ENCODE results near the gene RPS21. TPM values are rescaled to one million over a fixed set of nuclear protein-coding genes. Genes with fewer than 3 reads are reported as not detected.

RPS21 gene
- total and polyA plus RNA-seq, 2 of the 13 experiments (the other 11 are each of a cell fraction or from before 2014, with no cell fraction given), result 2,647 to 11,063 TPM

DNA sequence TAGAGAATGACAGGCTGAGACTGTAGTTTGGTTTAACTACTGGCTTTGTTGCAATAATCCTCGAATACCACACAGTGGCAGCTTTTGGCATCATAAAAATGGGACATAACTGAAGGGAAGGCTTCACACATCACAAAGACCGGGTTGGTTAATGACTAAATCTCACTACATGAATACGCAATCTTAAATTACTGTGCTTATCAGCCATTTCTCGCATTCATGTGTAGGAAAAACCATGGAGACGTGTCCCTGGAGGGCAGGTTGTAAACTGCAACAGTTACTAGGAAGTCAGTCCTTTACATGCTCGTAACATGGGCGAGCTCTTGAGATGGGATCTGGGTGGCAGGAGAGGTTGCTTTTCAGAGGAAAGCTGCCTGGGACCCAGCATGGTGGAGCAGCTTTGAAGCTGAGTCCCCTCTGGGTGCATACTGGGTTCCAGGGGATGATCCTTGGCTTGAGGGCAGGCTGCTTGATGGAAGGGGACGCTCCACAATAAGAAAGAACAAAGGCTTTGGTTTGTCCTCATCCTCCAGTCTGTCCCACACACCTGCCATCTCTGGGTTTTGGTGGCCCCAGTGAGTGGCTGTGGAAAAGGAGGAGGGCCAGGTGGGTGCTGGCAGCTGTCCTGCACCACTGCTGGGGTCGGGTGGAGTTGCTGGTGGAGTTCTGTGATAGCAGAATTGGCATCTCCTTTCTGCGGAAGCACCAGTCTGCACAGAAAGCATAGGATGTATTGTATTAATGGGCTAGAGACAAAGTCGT, 2.1 kb downstream of the RPS21 start (continued):
- TF ChIP-seq, protein P1, sequence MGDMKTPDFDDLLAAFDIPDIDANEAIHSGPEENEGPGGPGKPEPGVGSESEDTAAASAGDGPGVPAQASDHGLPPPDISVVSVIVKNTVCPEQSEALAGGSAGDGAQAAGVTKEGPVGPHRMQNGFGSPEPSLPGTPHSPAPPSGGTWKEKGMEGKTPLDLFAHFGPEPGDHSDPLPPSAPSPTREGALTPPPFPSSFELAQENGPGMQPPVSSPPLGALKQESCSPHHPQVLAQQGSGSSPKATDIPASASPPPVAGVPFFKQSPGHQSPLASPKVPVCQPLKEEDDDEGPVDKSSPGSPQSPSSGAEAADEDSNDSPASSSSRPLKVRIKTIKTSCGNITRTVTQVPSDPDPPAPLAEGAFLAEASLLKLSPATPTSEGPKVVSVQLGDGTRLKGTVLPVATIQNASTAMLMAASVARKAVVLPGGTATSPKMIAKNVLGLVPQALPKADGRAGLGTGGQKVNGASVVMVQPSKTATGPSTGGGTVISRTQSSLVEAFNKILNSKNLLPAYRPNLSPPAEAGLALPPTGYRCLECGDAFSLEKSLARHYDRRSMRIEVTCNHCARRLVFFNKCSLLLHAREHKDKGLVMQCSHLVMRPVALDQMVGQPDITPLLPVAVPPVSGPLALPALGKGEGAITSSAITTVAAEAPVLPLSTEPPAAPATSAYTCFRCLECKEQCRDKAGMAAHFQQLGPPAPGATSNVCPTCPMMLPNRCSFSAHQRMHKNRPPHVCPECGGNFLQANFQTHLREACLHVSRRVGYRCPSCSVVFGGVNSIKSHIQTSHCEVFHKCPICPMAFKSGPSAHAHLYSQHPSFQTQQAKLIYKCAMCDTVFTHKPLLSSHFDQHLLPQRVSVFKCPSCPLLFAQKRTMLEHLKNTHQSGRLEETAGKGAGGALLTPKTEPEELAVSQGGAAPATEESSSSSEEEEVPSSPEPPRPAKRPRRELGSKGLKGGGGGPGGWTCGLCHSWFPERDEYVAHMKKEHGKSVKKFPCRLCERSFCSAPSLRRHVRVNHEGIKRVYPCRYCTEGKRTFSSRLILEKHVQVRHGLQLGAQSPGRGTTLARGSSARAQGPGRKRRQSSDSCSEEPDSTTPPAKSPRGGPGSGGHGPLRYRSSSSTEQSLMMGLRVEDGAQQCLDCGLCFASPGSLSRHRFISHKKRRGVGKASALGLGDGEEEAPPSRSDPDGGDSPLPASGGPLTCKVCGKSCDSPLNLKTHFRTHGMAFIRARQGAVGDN (CRISPR knock-in tag; IDR thresholded peaks at IDR 0.05), result 0 out of 2 replicates have a peak, but pooled peaks have one; percentile 25
- TF ChIP-seq ERF (CRISPR knock-in tag; IDR thresholded peaks at IDR 0.05) (no peak), ZNF367 (CRISPR knock-in tag; IDR thresholded peaks at IDR 0.05; ENCODE audit: borderline replicate concordance) (no peak), ZNF557 (CRISPR knock-in tag; IDR thresholded peaks at IDR 0.05) (0 out of 2 replicates have a peak, but pooled peaks have one; percentile 38), NFIB (CRISPR knock-in tag; IDR thresholded peaks at IDR 0.05; ENCODE audit: borderline replicate concordance) (peak; percentile 84; the same call in 1 of the 2 replicates), PAF1 (CRISPR knock-in tag; IDR thresholded peaks at IDR 0.05) (no peak; the same call in 1 of the 2 replicates), ESRRA (CRISPR knock-in tag; IDR thresholded peaks at IDR 0.05; ENCODE audit: low read depth) (no peak), MXD4 (CRISPR knock-in tag; IDR thresholded peaks at IDR 0.05) (0 out of 2 replicates have a peak, but pooled peaks have one; percentile 13), ZFY (CRISPR knock-in tag; IDR thresholded peaks at IDR 0.05) (peak; percentile 19; the same call in 1 of the 2 replicates), ZNF510 (CRISPR knock-in tag; IDR thresholded peaks at IDR 0.05; ENCODE audit: low read depth) (no peak), HNF4A (CRISPR knock-in tag; IDR thresholded peaks at IDR 0.05) (no peak), HDAC1 (CRISPR knock-in tag; IDR thresholded peaks at IDR 0.05) (no peak), AGO2 (optimal IDR thresholded peaks at IDR 0.05; ENCODE audit: low read depth, low read length) (peak; percentile 84), ZNF570 (CRISPR knock-in tag; IDR thresholded peaks at IDR 0.05; ENCODE audit: borderline replicate concordance) (no peak), ZNF780A (CRISPR knock-in tag; IDR thresholded peaks at IDR 0.05) (no peak), ATF7 (IDR thresholded peaks at IDR 0.05) (no peak), ATF7 (CRISPR knock-in tag; IDR thresholded peaks at IDR 0.05) (no peak), PAX8 (CRISPR knock-in tag; IDR thresholded peaks at IDR 0.05; ENCODE audit: borderline replicate concordance) (no peak), TGIF2 (CRISPR knock-in tag; IDR thresholded peaks at IDR 0.05) (no peak), ZBTB7A (CRISPR knock-in tag; IDR thresholded peaks at IDR 0.05) (no peak), PCBP1 (IDR thresholded peaks at IDR 0.05; ENCODE audit: borderline replicate concordance, low read depth, low read length) (no peak)
- TF ChIP-seq, protein P2, sequence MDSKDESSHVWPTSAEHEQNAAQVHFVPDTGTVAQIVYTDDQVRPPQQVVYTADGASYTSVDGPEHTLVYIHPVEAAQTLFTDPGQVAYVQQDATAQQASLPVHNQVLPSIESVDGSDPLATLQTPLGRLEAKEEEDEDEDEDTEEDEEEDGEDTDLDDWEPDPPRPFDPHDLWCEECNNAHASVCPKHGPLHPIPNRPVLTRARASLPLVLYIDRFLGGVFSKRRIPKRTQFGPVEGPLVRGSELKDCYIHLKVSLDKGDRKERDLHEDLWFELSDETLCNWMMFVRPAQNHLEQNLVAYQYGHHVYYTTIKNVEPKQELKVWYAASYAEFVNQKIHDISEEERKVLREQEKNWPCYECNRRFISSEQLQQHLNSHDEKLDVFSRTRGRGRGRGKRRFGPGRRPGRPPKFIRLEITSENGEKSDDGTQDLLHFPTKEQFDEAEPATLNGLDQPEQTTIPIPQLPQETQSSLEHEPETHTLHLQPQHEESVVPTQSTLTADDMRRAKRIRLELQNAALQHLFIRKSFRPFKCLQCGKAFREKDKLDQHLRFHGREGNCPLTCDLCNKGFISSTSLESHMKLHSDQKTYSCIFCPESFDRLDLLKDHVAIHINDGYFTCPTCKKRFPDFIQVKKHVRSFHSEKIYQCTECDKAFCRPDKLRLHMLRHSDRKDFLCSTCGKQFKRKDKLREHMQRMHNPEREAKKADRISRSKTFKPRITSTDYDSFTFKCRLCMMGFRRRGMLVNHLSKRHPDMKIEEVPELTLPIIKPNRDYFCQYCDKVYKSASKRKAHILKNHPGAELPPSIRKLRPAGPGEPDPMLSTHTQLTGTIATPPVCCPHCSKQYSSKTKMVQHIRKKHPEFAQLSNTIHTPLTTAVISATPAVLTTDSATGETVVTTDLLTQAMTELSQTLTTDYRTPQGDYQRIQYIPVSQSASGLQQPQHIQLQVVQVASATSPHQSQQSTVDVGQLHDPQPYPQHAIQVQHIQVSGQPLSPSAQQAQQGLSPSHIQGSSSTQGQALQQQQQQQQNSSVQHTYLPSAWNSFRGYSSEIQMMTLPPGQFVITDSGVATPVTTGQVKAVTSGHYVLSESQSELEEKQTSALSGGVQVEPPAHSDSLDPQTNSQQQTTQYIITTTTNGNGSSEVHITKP (CRISPR knock-in tag; IDR thresholded peaks at IDR 0.05; ENCODE audit: low read depth), result no peak
- TF ChIP-seq, protein P3, sequence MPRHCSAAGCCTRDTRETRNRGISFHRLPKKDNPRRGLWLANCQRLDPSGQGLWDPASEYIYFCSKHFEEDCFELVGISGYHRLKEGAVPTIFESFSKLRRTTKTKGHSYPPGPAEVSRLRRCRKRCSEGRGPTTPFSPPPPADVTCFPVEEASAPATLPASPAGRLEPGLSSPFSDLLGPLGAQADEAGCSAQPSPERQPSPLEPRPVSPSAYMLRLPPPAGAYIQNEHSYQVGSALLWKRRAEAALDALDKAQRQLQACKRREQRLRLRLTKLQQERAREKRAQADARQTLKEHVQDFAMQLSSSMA (CRISPR knock-in tag; IDR thresholded peaks at IDR 0.05), result no peak

Data from HepG2 (cell line).